Stimulated activated memory B cell treated with anti-CD40 and anti-IgM and Interleukin-4, amounts not matched to agents 10 μg/mL and 1 μg/mL and 100 μg/mL, for 72 hours (primary cell): ENCODE measurements around the gene PRRC2C.

Experiments used
- ATAC-seq: fragments of 150-1000 bp; cut with Tn5 transposase; 2 replicates; pipeline ENCODE4 v1.10.0; 2021
- H3K27ac Mint-ChIP-seq: one replicate; pipeline ENCODE4 v1.8.0; 2022; ENCODE audit warnings: mild to moderate bottlenecking, mixed read lengths
- H3K27me3 Mint-ChIP-seq: one replicate; pipeline ENCODE4 v1.8.0; 2022; ENCODE audit warnings: mixed read lengths
- H3K36me3 Mint-ChIP-seq: one replicate; pipeline ENCODE4 v1.8.0; 2022; ENCODE audit warnings: mixed read lengths
- H3K4me1 Mint-ChIP-seq: one replicate; pipeline ENCODE4 v1.8.0; 2022; ENCODE audit warnings: mixed read lengths
- H3K4me3 Mint-ChIP-seq: one replicate; pipeline ENCODE4 v1.8.0; 2022; ENCODE audit warnings: mild to moderate bottlenecking, moderate library complexity, mixed read lengths
- H3K9me3 Mint-ChIP-seq: one replicate; pipeline ENCODE4 v1.8.0; 2022; ENCODE audit warnings: mixed read lengths

Gene PRRC2C

DNA sequence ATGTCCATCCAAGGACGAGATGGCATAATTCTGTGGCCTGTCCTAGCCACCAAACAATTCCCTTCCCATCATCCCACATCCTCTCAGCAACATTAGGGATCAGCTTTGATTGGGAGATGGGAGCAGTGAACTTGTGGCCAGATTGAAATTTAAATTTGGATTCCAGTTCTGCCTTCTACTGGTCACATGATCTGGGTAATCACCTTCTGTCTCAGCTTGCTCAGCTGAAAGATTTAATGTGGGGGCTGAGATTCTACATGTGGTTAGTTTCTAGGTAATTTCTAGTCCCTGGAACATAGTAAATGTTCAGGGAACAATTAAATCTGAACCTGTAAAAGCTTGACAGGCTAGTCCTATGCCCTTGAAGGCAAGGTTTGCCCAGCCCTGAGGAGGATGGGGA lies 139.9 kb downstream of the PRRC2C start:
- Mint-ChIP-seq H3K36me3 (no peaks in the 10 kb centered on the region), H3K4me1 (no peaks in the 10 kb centered on the region), H3K9me3 (no peaks in the 10 kb centered on the region), H3K27ac (no peak overlapping the region), H3K27me3 (peaks cover 11% of the 10 kb centered on the region), H3K4me3 (no peak overlapping the region)
- no peak for ATAC-seq

DNA sequence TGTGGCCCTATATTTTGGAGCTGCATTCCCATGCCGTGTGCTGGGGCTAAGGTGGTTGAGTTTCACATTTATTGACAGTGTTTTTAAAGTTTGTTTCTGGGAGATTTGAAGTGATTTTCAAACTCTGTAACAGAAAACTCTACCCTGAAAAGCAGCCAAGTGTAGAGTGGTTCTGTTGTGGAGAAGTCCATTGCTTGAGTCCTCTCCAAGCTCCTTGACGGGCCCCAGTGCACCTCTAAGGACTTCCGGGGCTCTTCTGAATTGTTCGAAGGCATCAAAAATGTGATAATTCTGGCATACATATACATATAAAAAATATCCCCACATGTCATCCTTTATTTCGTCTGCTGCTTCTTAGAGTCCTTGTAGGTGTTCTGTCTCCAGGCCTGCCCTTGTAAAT lies 141.7 kb downstream of the PRRC2C start:
- H3K4me3 Mint-ChIP-seq, result no peak overlapping the region
- no peaks in the 10 kb centered on the region for H3K36me3 Mint-ChIP-seq
- H3K9me3 Mint-ChIP-seq, result no peaks in the 10 kb centered on the region
- peaks cover 18% of the 10 kb centered on the region for H3K27me3 Mint-ChIP-seq
- H3K4me1 Mint-ChIP-seq, result no peaks in the 10 kb centered on the region
- no peak for ATAC-seq
- H3K27ac Mint-ChIP-seq, result no peak overlapping the region

DNA sequence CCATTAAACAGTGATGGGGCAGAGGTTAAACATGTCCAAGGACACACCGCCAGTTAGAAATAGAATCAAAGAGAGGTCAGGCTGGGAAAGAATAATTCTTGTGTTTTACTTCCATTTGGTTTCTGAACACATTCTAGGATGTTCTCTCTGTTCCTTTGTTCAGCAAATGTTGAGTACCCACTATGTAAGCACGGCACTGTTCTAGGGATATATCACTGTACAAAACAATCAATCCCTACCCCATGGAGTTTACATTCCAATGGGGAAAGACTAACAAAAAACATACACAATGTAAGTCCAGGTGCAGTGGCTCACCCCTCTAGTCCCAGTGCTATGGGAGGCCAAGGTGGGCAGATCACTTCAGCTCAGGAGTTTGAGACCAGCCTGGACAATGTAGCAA lies 142.9 kb downstream of the PRRC2C start:
- Mint-ChIP-seq H3K36me3 (no peaks in the 10 kb centered on the region), H3K4me3 (no peak overlapping the region), H3K27ac (no peak overlapping the region), H3K4me1 (no peaks in the 10 kb centered on the region), H3K27me3 (peaks cover 30% of the 10 kb centered on the region), H3K9me3 (no peaks in the 10 kb centered on the region)
- ATAC-seq, result no peak

DNA sequence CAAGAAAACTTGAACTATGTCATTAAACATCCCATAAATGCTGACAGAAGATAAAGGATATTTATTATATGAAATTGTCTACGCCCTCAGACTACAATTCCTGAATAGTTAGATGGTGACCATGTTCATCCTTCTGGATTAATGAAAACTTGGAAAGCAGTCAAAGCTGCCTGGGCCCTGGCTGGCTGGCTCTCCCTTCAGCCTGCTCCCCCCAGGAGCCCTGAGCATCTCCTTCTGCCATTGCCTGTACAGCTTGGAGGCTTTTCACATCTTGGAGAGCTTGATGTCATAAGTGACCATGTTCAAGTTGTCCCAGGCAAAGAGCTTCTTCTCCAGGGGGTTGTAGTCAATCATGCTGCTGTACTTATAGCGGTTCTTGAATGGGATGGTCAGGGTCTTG lies 150.3 kb downstream of the PRRC2C start:
- Mint-ChIP-seq H3K9me3 (no peaks in the 10 kb centered on the region), H3K4me1 (no peaks in the 10 kb centered on the region), H3K4me3 (no peak overlapping the region), H3K27ac (no peak overlapping the region), H3K36me3 (no peaks in the 10 kb centered on the region), H3K27me3 (peaks cover 17% of the 10 kb centered on the region)
- no peak for ATAC-seq

DNA sequence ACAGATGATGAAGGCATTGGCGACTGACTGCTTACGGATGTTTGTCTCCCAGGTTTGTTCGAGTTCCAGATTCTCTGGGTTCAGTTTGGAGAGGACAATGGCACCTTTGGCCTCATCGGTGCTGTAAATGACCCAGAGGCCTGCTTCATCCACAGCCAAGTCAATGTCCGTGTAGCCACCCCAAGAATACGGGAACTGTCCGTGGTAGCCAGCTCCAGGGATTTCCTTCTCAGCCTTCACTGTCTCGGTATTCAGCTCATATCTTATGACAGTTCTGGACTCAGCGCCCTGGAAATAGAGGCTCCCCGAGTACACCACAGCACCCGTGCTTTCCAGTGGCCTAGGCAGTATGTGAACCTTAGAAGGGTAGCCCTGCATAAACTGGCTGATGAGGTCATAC lies 150.8 kb downstream of the PRRC2C start:
- no peak for ATAC-seq
- peaks cover 14% of the 10 kb centered on the region for H3K27me3 Mint-ChIP-seq
- H3K27ac Mint-ChIP-seq, result no peak overlapping the region
- no peak overlapping the region for H3K4me3 Mint-ChIP-seq
- no peaks in the 10 kb centered on the region for H3K9me3 Mint-ChIP-seq
- no peaks in the 10 kb centered on the region for H3K36me3 Mint-ChIP-seq
- no peaks in the 10 kb centered on the region for H3K4me1 Mint-ChIP-seq

DNA sequence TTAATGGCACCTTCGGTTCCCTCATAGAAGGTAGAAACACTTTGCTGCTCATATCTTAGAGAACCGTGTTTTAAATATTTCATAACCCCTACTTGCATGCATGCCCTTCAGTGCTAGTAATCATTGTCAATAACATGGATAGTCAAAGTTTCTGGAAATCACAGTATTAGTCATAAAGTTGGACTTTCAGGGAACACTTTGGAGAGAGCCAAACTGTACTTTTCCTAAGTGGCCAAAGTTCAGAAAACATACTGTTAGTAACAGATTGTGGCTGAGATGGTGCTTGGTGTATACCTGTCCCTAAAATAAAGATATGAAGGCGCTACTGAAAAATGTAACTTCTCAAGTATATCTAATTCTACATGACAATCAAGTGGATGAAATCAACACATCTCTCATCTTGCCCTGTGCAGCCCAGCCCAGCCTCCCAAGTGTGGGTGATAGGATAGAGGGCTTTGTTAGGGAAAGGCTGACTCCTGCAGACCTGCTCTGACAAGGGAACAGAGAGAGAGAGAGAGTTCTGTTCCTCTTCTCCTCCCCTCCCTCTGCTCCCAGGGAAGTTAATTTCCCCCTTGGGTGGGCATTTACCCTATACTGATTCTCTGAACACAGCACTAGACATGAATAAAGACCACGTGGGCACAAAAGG lies 152.7 kb downstream of the PRRC2C start:
- H3K4me3 Mint-ChIP-seq, result no peak overlapping the region
- no peaks in the 10 kb centered on the region for H3K9me3 Mint-ChIP-seq
- H3K27ac Mint-ChIP-seq, result no peak overlapping the region
- peaks cover 4% of the 10 kb centered on the region for H3K27me3 Mint-ChIP-seq
- ATAC-seq, result no peak
- no peaks in the 10 kb centered on the region for H3K36me3 Mint-ChIP-seq
- no peaks in the 10 kb centered on the region for H3K4me1 Mint-ChIP-seq

DNA sequence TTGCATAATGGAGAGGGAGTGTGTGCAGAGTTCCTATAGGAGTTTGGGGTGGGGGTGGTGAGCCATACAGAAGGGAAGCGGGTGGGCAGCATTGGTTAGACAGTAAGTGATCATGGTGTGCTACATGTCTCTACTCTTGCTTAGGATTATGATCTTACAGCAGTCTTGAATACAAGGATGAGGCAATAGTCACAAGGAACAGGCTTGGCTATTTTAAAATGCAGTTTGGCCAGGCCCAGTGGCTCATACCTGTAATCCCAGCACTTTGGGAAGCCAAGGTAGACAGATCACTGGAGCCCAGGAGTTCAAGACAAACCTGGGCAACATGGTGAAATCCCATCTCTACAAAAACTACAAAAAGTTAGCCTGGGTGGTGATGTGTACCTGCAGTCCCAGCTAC lies 154.9 kb downstream of the PRRC2C start:
- peaks cover 6% of the 10 kb centered on the region for H3K27me3 Mint-ChIP-seq
- H3K27ac Mint-ChIP-seq, result no peak overlapping the region
- no peaks in the 10 kb centered on the region for H3K36me3 Mint-ChIP-seq
- H3K9me3 Mint-ChIP-seq, result no peaks in the 10 kb centered on the region
- no peak for ATAC-seq
- H3K4me3 Mint-ChIP-seq, result no peak overlapping the region
- H3K4me1 Mint-ChIP-seq, result peaks cover 6% of the 10 kb centered on the region

DNA sequence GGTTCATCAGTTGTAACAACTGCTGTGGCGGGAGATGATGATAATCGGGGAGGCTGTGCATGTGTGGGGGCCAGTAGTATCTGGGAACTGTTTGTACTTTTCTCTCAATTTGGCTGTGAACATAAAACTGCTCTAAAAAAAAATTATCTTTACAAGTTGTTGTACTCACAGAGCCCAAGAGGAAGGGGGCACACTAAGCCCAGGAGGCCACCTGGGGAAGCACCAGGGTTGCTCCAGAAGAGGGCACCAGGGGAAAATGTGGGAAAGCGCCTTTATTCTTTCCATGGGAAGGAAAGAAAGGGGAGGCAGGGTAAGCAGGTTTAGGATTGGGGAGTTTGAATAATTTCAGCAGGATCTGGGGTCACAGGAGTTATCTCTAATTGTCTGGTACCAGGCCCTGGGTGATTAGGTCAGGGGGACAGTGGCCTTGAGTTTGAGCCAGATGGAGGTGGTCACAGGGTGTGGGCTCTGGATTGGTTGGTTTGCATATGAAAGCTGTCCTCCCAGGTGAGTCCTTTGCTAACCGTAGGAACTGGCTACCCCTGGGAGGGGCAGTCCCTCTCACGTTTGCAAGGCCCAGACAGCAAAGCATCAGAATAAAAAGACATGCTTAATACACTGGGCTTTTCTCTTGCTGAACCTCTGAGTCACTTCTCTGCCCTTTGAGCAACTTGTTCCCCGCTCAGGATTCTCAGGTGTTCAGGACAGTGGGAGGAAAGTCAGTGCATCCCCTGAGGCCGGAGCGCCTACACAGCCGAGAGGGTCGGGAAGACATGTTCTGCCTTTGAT lies 155.9 kb downstream of the PRRC2C start:
- H3K27ac Mint-ChIP-seq, result no peak overlapping the region

DNA sequence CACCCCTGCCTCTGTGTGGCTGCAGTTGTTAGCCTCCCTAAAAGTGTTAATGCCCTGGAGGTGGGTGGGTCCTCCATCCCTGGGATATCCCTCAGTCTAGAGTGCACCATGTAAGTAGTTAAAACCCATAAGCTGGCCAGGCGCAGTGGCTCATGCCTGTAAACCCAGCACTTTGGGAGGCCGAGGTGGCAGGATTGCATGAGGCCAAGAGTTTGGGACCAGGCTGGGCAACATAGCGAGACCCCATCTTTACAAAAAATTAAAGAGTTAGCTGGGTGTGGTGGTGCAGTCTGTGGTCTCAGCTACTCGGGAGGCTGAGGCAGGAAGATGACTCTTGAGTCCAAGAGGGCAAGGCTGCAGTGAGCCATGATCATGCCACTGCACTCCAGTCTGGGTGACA lies 156.9 kb downstream of the PRRC2C start:
- Mint-ChIP-seq H3K9me3 (no peaks in the 10 kb centered on the region), H3K27ac (no peak overlapping the region), H3K4me3 (no peak overlapping the region), H3K4me1 (peaks cover 6% of the 10 kb centered on the region), H3K27me3 (peaks cover 12% of the 10 kb centered on the region), H3K36me3 (no peaks in the 10 kb centered on the region)
- no peak for ATAC-seq

More for the DNA sequence above, 155.9 kb downstream of the PRRC2C start:
- ATAC-seq, result no peak
- Mint-ChIP-seq H3K4me1 (peaks cover 6% of the 10 kb centered on the region), H3K27me3 (peaks cover 12% of the 10 kb centered on the region), H3K4me3 (no peak overlapping the region), H3K36me3 (no peaks in the 10 kb centered on the region), H3K9me3 (no peaks in the 10 kb centered on the region)
